Lower leg skin (tissue), 4 donors: ENCODE data around the gene IPCEF1. TPM values are rescaled to one million over a fixed set of nuclear protein-coding genes. Genes with fewer than 3 reads are reported as not detected.

Experiments
- DNase-seq, 2 donors: peaks; one replicate each; pipeline ENCODE4 v3.0.0-alpha.2; 2019; ENCODE audit warnings: low spot score in 2 of 2
- H3K4me3 ChIP-seq: fragments of 200-600 bp; sonication (generic); 2 replicates; pipeline ENCODE4 v1.5.1; 2017; ENCODE audit warnings: mild to moderate bottlenecking, low read depth; ENCODE audit not compliant: poor library complexity, severe bottlenecking
- CTCF ChIP-seq, 3 donors: fragments of 450-650 bp; IDR thresholded peaks; one replicate each; pipeline ENCODE4 v1.5.1; 2016; ENCODE audit warnings: antibody characterized with exemption in 3 of 3, mild to moderate bottlenecking in 3 of 3, moderate library complexity in 2 of 3
- POLR2A ChIP-seq, 2 donors: fragments of 450-650 bp; IDR thresholded peaks; one replicate each; pipeline ENCODE4 v1.6.1; 2016 to 2017; ENCODE audit warnings: antibody characterized with exemption in 2 of 2, mild to moderate bottlenecking in 1 of 2, moderate library complexity in 1 of 2
- WGBS, 2 donors: methylation state at CpG; one replicate each; pipeline ENCODE4 v1.1.5; 2018; 5-methylcytosine and 5-hydroxymethylcytosine counted together
- intact Hi-C: fragments of 100-400 bp; cut with DNase I; formaldehyde crosslinking; loops from one replicate; pipeline ENCODE4 v1.15.0; 2023; ENCODE audit warnings: low total_unique reads
- total RNA-seq, 4 donors: library from RNA; depleted of rRNA; stranded (reverse); fragments of >200 nt; gene quantifications; one replicate each; pipeline ENCODE4 v1.1.0, GENCODE V29; 2016

IPCEF1 gene
- total RNA-seq, 4 donors from 2014 or later = 0.67 to 1.7 (median 0.97) TPM

GRCh38 chr6:154252678-154253077, 103.9 kb downstream of the IPCEF1 start:
- no peak for DNase-seq
- intact Hi-C loops = no loop called here
- 57 to 65% methylated on average over 3 of the region's 3 CpGs for WGBS, 2 donors
- no peak for TF ChIP-seq POLR2A (IDR thresholded peaks at IDR 0.05)
- no peak overlapping the region for H3K4me3 ChIP-seq

- WGBS, 2 donors = 79 to 83% methylated on average over 4 of the region's 4 CpGs
- intact Hi-C loops = no loop called here
- no peak overlapping the region for H3K4me3 ChIP-seq
- DNase-seq = no peak
- TF ChIP-seq POLR2A (IDR thresholded peaks at IDR 0.05) = no peak
- no peak for TF ChIP-seq CTCF (IDR thresholded peaks at IDR 0.05)
These were observed 105.5 kb downstream of the IPCEF1 start for GRCh38 chr6:154251116-154251515.

- TF ChIP-seq CTCF (IDR thresholded peaks at IDR 0.05) (no peak), POLR2A (IDR thresholded peaks at IDR 0.05) (no peak)
- WGBS, 2 donors = 67 to 76% methylated on average over 8 of the region's 8 CpGs
- intact Hi-C loops = no loop called here
- no peak for DNase-seq
- no peak overlapping the region for H3K4me3 ChIP-seq
These were observed 106.9 kb downstream of the IPCEF1 start for GRCh38 chr6:154249499-154250298.

- H3K4me3 ChIP-seq = no peak overlapping the region
- WGBS, 2 donors = 50 to 56% methylated on average over 12 of the region's 12 CpGs
- DNase-seq = no peak
- no peak for TF ChIP-seq CTCF (IDR thresholded peaks at IDR 0.05)
- no peak for TF ChIP-seq POLR2A (IDR thresholded peaks at IDR 0.05)
- intact Hi-C loops = no loop called here
These were observed 109.3 kb downstream of the IPCEF1 start for GRCh38 chr6:154247119-154247861.

GRCh38 chr6:154246723-154247118, 109.9 kb downstream of the IPCEF1 start:
- no peak overlapping the region for H3K4me3 ChIP-seq
- no peak for TF ChIP-seq CTCF (IDR thresholded peaks at IDR 0.05)
- TF ChIP-seq POLR2A (IDR thresholded peaks at IDR 0.05) = no peak
- intact Hi-C loops = no loop called here
- 69 to 74% methylated on average over 7 of the region's 7 CpGs for WGBS, 2 donors
- no peak for DNase-seq

- 61 to 71% methylated on average over 5 of the region's 5 CpGs for WGBS, 2 donors
- no peak for DNase-seq
- H3K4me3 ChIP-seq = no peak overlapping the region
- intact Hi-C loops = no loop called here
- TF ChIP-seq POLR2A (IDR thresholded peaks at IDR 0.05) = no peak
- TF ChIP-seq CTCF (IDR thresholded peaks at IDR 0.05) = no peak
These were observed 111.1 kb downstream of the IPCEF1 start for GRCh38 chr6:154245506-154245905.
